Smooth muscle cell (in vitro differentiated cells): ENCODE data around the gene GRB10. TPM values are rescaled to one million over a fixed set of nuclear protein-coding genes. Genes with fewer than 3 reads are reported as not detected.

ENCODE experiments used
- DNase-seq: peaks from one replicate; lab custom pipeline; 2025; ENCODE audit not compliant: unreplicated experiment; lab: John Stamatoyannopoulos, UW
- H2AFZ ChIP-seq: fragments of 200-600 bp; sonication (generic); 2 replicates; pipeline ENCODE4 v1.6.0; 2016; ENCODE audit warnings: antibody characterized with exemption, low read depth, mild to moderate bottlenecking
- H3F3A ChIP-seq: fragments of 200-600 bp; sonication (generic); 2 replicates; pipeline ENCODE4 v1.6.0; 2017; ENCODE audit warnings: antibody characterized with exemption, low read depth
- H3K27ac ChIP-seq: fragments of 200-600 bp; sonication (generic); 2 replicates; pipeline ENCODE4 v1.5.1; 2016; ENCODE audit warnings: low read depth, mild to moderate bottlenecking
- H3K27me3 ChIP-seq: fragments of 200-600 bp; sonication (generic); 2 replicates; pipeline ENCODE4 v1.6.1; 2016; ENCODE audit warnings: low read depth, mild to moderate bottlenecking
- H3K36me3 ChIP-seq: fragments of 200-600 bp; sonication (generic); 2 replicates; pipeline ENCODE4 v1.5.1; 2016; ENCODE audit warnings: low read depth
- H3K4me1 ChIP-seq: fragments of 200-600 bp; sonication (generic); 2 replicates; pipeline ENCODE4 v1.5.1; 2016; ENCODE audit warnings: low read depth
- H3K4me2 ChIP-seq: fragments of 200-600 bp; sonication (generic); 2 replicates; pipeline ENCODE4 v1.6.0; 2016; ENCODE audit warnings: mild to moderate bottlenecking
- H3K4me3 ChIP-seq: fragments of 200-600 bp; sonication (generic); 2 replicates; pipeline ENCODE4 v1.5.1; 2016; ENCODE audit warnings: mild to moderate bottlenecking
- H3K79me2 ChIP-seq: fragments of 200-600 bp; sonication (generic); 2 replicates; pipeline ENCODE4 v1.6.0; 2016; ENCODE audit warnings: low read depth, mild to moderate bottlenecking
- H3K9ac ChIP-seq: fragments of 200-600 bp; sonication (generic); 2 replicates; pipeline ENCODE4 v1.6.0; 2016; ENCODE audit warnings: low read depth
- H3K9me3 ChIP-seq: fragments of 200-600 bp; sonication (generic); replicated peaks from 2 replicates; pipeline ENCODE4 v1.5.1; 2016; ENCODE audit warnings: low read depth
- H4K20me1 ChIP-seq: fragments of 200-600 bp; sonication (generic); 2 replicates; pipeline ENCODE4 v1.6.0; 2016; ENCODE audit warnings: low read depth
- CTCF ChIP-seq: fragments of 200-600 bp; sonication (generic); IDR thresholded peaks from 2 replicates; pipeline ENCODE4 v1.5.1; 2017; ENCODE audit warnings: borderline replicate concordance, mild to moderate bottlenecking, antibody characterized with exemption; ENCODE audit not compliant: insufficient read depth, poor library complexity, severe bottlenecking
- WGBS: methylation state at CpG from one replicate; pipeline ENCODE4 v1.1.7; 2016; ENCODE audit warnings: low lambda C conversion rate; 5-methylcytosine and 5-hydroxymethylcytosine counted together
- polyA plus RNA-seq: library from polyadenylated mRNA; unstranded; fragments of >200 nt; fragmentation: Nextera tagmentation; extraction: Ambion mirVana; gene quantifications from 2 replicates; pipeline ENCODE4 v1.2.1, GENCODE V29; 2016
- total RNA-seq: library from RNA; depleted of rRNA; stranded (reverse); fragments of >200 nt; gene quantifications from 2 replicates; pipeline ENCODE4 v1.2.3, GENCODE V29; 2014

GRB10 gene
- total and polyA plus RNA-seq, 2 experiments from 2014 or later = 18.0 to 20.1 TPM

GRCh38 chr7:50625360-50625759 lies 157.3 kb downstream of the GRB10 start:
- DNase-seq = no peak
- Histone ChIP-seq H3F3A (no peaks in the 10 kb centered on the region), H3K27ac (no peak overlapping the region), H3K4me1 (no peaks in the 10 kb centered on the region), H4K20me1 (peaks cover 38% of the 10 kb centered on the region), H3K9ac (no peak overlapping the region), H3K4me2 (no peak overlapping the region), H3K4me3 (no peak overlapping the region), H3K36me3 (no peaks in the 10 kb centered on the region), H2AFZ (no peak overlapping the region), H3K27me3 (no peaks in the 10 kb centered on the region), H3K79me2 (no peaks in the 10 kb centered on the region), H3K9me3 (no peaks in the 10 kb centered on the region)
- no peak for TF ChIP-seq CTCF
- WGBS = 95% methylated on average over 5 of the region's 5 CpGs

- H3K4me3 ChIP-seq = no peak overlapping the region
These were observed 159.9 kb downstream of the GRB10 start for GRCh38 chr7:50622821-50623220.

GRCh38 chr7:50621973-50622490 lies 160.7 kb downstream of the GRB10 start:
- Histone ChIP-seq H3K27ac (no peak overlapping the region), H3K9ac (no peak overlapping the region), H3K4me1 (no peaks in the 10 kb centered on the region), H3K4me3 (no peak overlapping the region), H3K9me3 (no peaks in the 10 kb centered on the region), H3K27me3 (no peaks in the 10 kb centered on the region), H3K36me3 (no peaks in the 10 kb centered on the region), H3F3A (no peaks in the 10 kb centered on the region), H2AFZ (no peak overlapping the region), H4K20me1 (peaks cover 13% of the 10 kb centered on the region), H3K79me2 (no peaks in the 10 kb centered on the region), H3K4me2 (no peak overlapping the region)
- 88% methylated on average over 11 of the region's 11 CpGs for WGBS
- DNase-seq = no peak
- TF ChIP-seq CTCF = no peak

More at GRCh38 chr7:50622821-50623220, 159.9 kb downstream of the GRB10 start:
- Histone ChIP-seq H4K20me1 (peaks cover 19% of the 10 kb centered on the region), H3K9ac (no peak overlapping the region), H3K27ac (no peak overlapping the region), H3K27me3 (no peaks in the 10 kb centered on the region), H3K4me2 (no peak overlapping the region), H3K4me1 (no peaks in the 10 kb centered on the region), H3F3A (no peaks in the 10 kb centered on the region), H3K9me3 (no peaks in the 10 kb centered on the region), H2AFZ (no peak overlapping the region), H3K36me3 (no peaks in the 10 kb centered on the region), H3K79me2 (no peaks in the 10 kb centered on the region)
- 100% methylated on average over 2 of the region's 2 CpGs for WGBS
- DNase-seq = no peak
- TF ChIP-seq CTCF = no peak

- Histone ChIP-seq H3K79me2 (no peaks in the 10 kb centered on the region), H3K9me3 (no peaks in the 10 kb centered on the region), H3K27ac (no peak overlapping the region), H3K36me3 (no peaks in the 10 kb centered on the region), H3K4me2 (no peak overlapping the region), H2AFZ (no peak overlapping the region), H3K4me1 (no peaks in the 10 kb centered on the region), H3K9ac (no peak overlapping the region), H3K27me3 (no peaks in the 10 kb centered on the region), H4K20me1 (peaks cover 9% of the 10 kb centered on the region), H3K4me3 (no peak overlapping the region), H3F3A (no peaks in the 10 kb centered on the region)
- TF ChIP-seq CTCF = no peak
- 91% methylated on average over 8 of the region's 8 CpGs for WGBS
- no peak for DNase-seq
These were observed 161.5 kb downstream of the GRB10 start for GRCh38 chr7:50621206-50621605.
